Activated CD8-positive, alpha-beta memory T cell treated with anti-CD3 and anti-CD28 coated beads, Interleukin-2, amount 50 U/mL, for 48 hours (primary cell): ENCODE data around the gene RIN2.
"Not testable (repeated sequence)": the region's sequence is repeated elsewhere in the genome, so short reads cannot be mapped to it uniquely, and the experiment has no call there.

Experiments
- DNase-seq: peaks from one replicate; pipeline ENCODE4 v3.0.0-alpha.2; 2020

The RIN2 gene

GRCh38 chr20:19739351-19739750 is 18.7 kb upstream of the RIN2 start:
- DNase-seq, result no peak

- DNase-seq, result no peak
These were observed 17.5 kb upstream of the RIN2 start for GRCh38 chr20:19740512-19740911.

GRCh38 chr20:19741924-19742323 is 16.1 kb upstream of the RIN2 start:
- no peak for DNase-seq

- DNase-seq, result no peak
These were observed 15.0 kb upstream of the RIN2 start for GRCh38 chr20:19742974-19743639.

- DNase-seq, result no peak
These were observed 14.4 kb upstream of the RIN2 start for GRCh38 chr20:19743640-19743995.

GRCh38 chr20:19745106-19745505 is 13.0 kb upstream of the RIN2 start:
- no peak for DNase-seq

- no peak for DNase-seq
These were observed 12.5 kb upstream of the RIN2 start for GRCh38 chr20:19745584-19745983.

- no peak for DNase-seq
These were observed 11.7 kb upstream of the RIN2 start for GRCh38 chr20:19746396-19746795.

- no peak for DNase-seq
These were observed 10.2 kb upstream of the RIN2 start for GRCh38 chr20:19747903-19748302.

- no peak for DNase-seq
These were observed 9.4 kb upstream of the RIN2 start for GRCh38 chr20:19748681-19749080.

- DNase-seq, result no peak
These were observed 8.4 kb upstream of the RIN2 start for GRCh38 chr20:19749618-19750071.

GRCh38 chr20:19750101-19750606 is 7.9 kb upstream of the RIN2 start:
- no peak for DNase-seq

- DNase-seq, result no peak
These were observed 7.0 kb upstream of the RIN2 start for GRCh38 chr20:19750907-19751636.

GRCh38 chr20:19754201-19754600 is 3.9 kb upstream of the RIN2 start:
- not testable (repeated sequence) for DNase-seq

- no peak for DNase-seq
These were observed 1.1 kb upstream of the RIN2 start for GRCh38 chr20:19756761-19757486.

- no peak for DNase-seq
These were observed 448 bp upstream of the RIN2 start for GRCh38 chr20:19757487-19758132.

- no peak for DNase-seq
These were observed 658 bp downstream of the RIN2 start for GRCh38 chr20:19758501-19759331.

- no peak for DNase-seq
These were observed 2.3 kb downstream of the RIN2 start for GRCh38 chr20:19760371-19760721.

- no peak for DNase-seq
These were observed 3.3 kb downstream of the RIN2 start for GRCh38 chr20:19761326-19761725.

GRCh38 chr20:19761841-19762240 is 3.8 kb downstream of the RIN2 start:
- no peak for DNase-seq

- no peak for DNase-seq
These were observed 6.1 kb downstream of the RIN2 start for GRCh38 chr20:19764207-19764606.

- DNase-seq, result no peak
These were observed 7.2 kb downstream of the RIN2 start for GRCh38 chr20:19765266-19765665.
